Superior temporal gyrus (tissue), 1 donor: ENCODE measurements around the gene ISYNA1.

Source experiments
- DNase-seq: peaks from one replicate; pipeline ENCODE4 v3.0.0-alpha.2; 2016; ENCODE audit errors: extremely low spot score

The ISYNA1 gene

GRCh38 chr19:18437491-18438330, at the start of gene ISYNA1:
ISYNA1 (minus strand) TSS chr19:18438133; CDS start chr19:18437979, 154 bp downstream.
- DNase-seq: no peak

GRCh38 chr19:18486746-18487145, 48.8 kb upstream of the ISYNA1 start:
- no peak for DNase-seq

- DNase-seq: no peak
Measured at GRCh38 chr19:18484992-18485391, 47.1 kb upstream of the ISYNA1 start.

- DNase-seq: no peak
Measured at GRCh38 chr19:18483119-18483890, 45.4 kb upstream of the ISYNA1 start.

- no peak for DNase-seq
Measured at GRCh38 chr19:18481505-18482222, 43.7 kb upstream of the ISYNA1 start.

- no peak for DNase-seq
Measured at GRCh38 chr19:18480006-18480691, 42.2 kb upstream of the ISYNA1 start.

- DNase-seq: peak; percentile 39
Measured at GRCh38 chr19:18478545-18479311, 40.8 kb upstream of the ISYNA1 start.

- DNase-seq: no peak
Measured at GRCh38 chr19:18477974-18478373, 40.0 kb upstream of the ISYNA1 start.

GRCh38 chr19:18477042-18477779, 39.3 kb upstream of the ISYNA1 start:
- no peak for DNase-seq

- no peak for DNase-seq
Measured at GRCh38 chr19:18476507-18477041, 38.6 kb upstream of the ISYNA1 start.

GRCh38 chr19:18475762-18476331, 37.9 kb upstream of the ISYNA1 start:
- DNase-seq: no peak

- no peak for DNase-seq
Measured at GRCh38 chr19:18475004-18475453, 37.1 kb upstream of the ISYNA1 start.

- DNase-seq: no peak
Measured at GRCh38 chr19:18474366-18474887, 36.5 kb upstream of the ISYNA1 start.

GRCh38 chr19:18473706-18474087, 35.8 kb upstream of the ISYNA1 start:
- no peak for DNase-seq

- DNase-seq: no peak
Measured at GRCh38 chr19:18473003-18473705, 35.2 kb upstream of the ISYNA1 start.

- DNase-seq: no peak
Measured at GRCh38 chr19:18470787-18471186, 32.9 kb upstream of the ISYNA1 start.

GRCh38 chr19:18469069-18469846, 31.3 kb upstream of the ISYNA1 start:
- DNase-seq: peak; percentile 44

GRCh38 chr19:18468517-18468916, 30.6 kb upstream of the ISYNA1 start:
- no peak for DNase-seq
